ENCODE data around the gene ARHGEF11. TPM values are rescaled to one million over a fixed set of nuclear protein-coding genes. Genes with fewer than 3 reads are reported as not detected.
A peak's percentile ranks its signal among the peaks of the same experiment; 100 is the strongest.

The ARHGEF11 gene
- total and polyA plus RNA-seq, 9 of the 15 experiments (the other 6 are each of a cell fraction or from before 2014, with no cell fraction given) = 0.14 to 15.5 (median 9.0) TPM

DNA sequence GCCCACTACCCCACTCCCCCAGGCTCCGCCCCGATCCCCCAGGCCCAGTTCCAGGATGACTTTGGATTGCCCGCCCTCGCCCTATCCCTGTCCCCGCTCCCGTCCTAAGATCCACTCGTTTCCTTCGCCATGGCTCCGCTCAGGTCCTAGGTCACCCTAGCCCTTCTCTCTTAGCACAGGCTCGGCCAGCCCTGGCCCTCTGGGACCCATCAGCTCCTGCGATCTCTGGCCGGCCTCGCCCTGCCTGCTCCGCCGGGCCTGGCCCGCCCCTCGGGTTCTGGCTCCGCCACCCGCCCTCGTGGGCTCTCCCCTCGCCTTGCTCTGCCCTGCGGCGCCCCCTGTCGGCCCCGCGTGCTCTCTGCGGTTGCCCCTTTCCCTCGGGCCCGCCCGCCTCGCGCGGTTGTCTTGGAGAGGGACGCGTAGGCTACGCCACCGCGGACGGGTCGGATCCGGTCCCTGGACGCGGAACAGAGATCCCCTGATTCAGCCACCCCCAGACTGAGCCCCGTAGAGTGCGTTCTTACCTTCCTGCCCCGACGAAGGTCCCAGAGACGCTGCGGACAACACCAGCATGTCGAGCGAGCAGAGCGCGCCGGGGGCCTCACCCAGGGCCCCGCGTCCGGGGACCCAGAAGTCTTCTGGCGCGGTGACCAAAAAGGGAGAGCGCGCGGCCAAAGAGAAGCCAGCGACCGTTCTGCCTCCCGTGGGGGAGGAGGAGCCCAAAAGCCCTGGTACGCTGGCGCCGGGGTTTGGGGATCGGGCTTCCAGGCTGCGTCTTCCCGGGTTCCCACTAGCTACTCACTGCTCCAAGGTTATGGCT, 125.1 kb downstream of the ARHGEF11 start, which contains the start of gene LRRC71 (continued):
- TF ChIP-seq, protein P1, sequence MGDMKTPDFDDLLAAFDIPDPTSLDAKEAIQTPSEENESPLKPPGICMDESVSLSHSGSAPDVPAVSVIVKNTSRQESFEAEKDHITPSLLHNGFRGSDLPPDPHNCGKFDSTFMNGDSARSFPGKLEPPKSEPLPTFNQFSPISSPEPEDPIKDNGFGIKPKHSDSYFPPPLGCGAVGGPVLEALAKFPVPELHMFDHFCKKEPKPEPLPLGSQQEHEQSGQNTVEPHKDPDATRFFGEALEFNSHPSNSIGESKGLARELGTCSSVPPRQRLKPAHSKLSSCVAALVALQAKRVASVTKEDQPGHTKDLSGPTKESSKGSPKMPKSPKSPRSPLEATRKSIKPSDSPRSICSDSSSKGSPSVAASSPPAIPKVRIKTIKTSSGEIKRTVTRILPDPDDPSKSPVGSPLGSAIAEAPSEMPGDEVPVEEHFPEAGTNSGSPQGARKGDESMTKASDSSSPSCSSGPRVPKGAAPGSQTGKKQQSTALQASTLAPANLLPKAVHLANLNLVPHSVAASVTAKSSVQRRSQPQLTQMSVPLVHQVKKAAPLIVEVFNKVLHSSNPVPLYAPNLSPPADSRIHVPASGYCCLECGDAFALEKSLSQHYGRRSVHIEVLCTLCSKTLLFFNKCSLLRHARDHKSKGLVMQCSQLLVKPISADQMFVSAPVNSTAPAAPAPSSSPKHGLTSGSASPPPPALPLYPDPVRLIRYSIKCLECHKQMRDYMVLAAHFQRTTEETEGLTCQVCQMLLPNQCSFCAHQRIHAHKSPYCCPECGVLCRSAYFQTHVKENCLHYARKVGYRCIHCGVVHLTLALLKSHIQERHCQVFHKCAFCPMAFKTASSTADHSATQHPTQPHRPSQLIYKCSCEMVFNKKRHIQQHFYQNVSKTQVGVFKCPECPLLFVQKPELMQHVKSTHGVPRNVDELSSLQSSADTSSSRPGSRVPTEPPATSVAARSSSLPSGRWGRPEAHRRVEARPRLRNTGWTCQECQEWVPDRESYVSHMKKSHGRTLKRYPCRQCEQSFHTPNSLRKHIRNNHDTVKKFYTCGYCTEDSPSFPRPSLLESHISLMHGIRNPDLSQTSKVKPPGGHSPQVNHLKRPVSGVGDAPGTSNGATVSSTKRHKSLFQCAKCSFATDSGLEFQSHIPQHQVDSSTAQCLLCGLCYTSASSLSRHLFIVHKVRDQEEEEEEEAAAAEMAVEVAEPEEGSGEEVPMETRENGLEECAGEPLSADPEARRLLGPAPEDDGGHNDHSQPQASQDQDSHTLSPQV (IDR thresholded peaks at IDR 0.05) = peak; percentile 68
- TF ChIP-seq BCOR (IDR thresholded peaks at IDR 0.05) = no peak; the same call in 1 of the 2 replicates
- TF ChIP-seq, protein P2, sequence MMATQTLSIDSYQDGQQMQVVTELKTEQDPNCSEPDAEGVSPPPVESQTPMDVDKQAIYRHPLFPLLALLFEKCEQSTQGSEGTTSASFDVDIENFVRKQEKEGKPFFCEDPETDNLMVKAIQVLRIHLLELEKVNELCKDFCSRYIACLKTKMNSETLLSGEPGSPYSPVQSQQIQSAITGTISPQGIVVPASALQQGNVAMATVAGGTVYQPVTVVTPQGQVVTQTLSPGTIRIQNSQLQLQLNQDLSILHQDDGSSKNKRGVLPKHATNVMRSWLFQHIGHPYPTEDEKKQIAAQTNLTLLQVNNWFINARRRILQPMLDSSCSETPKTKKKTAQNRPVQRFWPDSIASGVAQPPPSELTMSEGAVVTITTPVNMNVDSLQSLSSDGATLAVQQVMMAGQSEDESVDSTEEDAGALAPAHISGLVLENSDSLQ (IDR thresholded peaks at IDR 0.05) = no peak
- peak; percentile 92 for TF ChIP-seq CTBP1 (IDR thresholded peaks at IDR 0.05; ENCODE audit: borderline replicate concordance)
- no peak for TF ChIP-seq HINFP (tag; conservative IDR thresholded peaks at IDR 0.05; ENCODE audit: low read depth)
- TF ChIP-seq USF1 (CRISPR knock-in tag; IDR thresholded peaks at IDR 0.05) = peak; percentile 52; the same call in 1 of the 2 replicates
- no peak for TF ChIP-seq CBX2 (IDR thresholded peaks at IDR 0.05; ENCODE audit: insufficient read depth, low read length, poor library complexity, severe bottlenecking)
- TF ChIP-seq TOE1 (IDR thresholded peaks at IDR 0.05; ENCODE audit: borderline replicate concordance) = peak; percentile 43; the same call in 1 of the 2 replicates
- no peak for TF ChIP-seq TOE1 (CRISPR knock-in tag; IDR thresholded peaks at IDR 0.05; ENCODE audit: borderline replicate concordance, low read depth)
- TF ChIP-seq MTF1 (CRISPR knock-in tag; IDR thresholded peaks at IDR 0.05; ENCODE audit: borderline replicate concordance) = no peak
- TF ChIP-seq ZBTB49 (CRISPR knock-in tag; IDR thresholded peaks at IDR 0.05; ENCODE audit: borderline replicate concordance) = no peak
- no peak for TF ChIP-seq BRD9 (IDR thresholded peaks at IDR 0.05; ENCODE audit: low read depth, partially characterized antibody)
- no peak for TF ChIP-seq SMARCC2 (IDR thresholded peaks at IDR 0.05; ENCODE audit: low read depth)
- TF ChIP-seq ZNF280B (CRISPR knock-in tag; IDR thresholded peaks at IDR 0.05) = no peak

All from K562 (cell line).